GM12878 (cell line): ENCODE measurements around the gene ANXA5. TPM values are rescaled to one million over a fixed set of nuclear protein-coding genes. Genes with fewer than 3 reads are reported as not detected.

Source experiments
- ATAC-seq: fragments of 200-7000 bp; cut with Tn5 transposase; 3 replicates; pipeline ENCODE4 v1.9.1; 2020; ENCODE audit warnings: mild to moderate bottlenecking, moderate library complexity
- BruUV-seq: library from RNA; stranded (reverse); fragments of 400-500 nt; replicated peaks from 2 replicates; lab custom pipeline; 2021; lab: Mats Ljungman, UMichigan
- CTCF ChIA-PET: fragments of 300-600 bp; sonication (Branson Sonifier 250); formaldehyde crosslinking; extraction: SDS; loops from one replicate; lab custom pipeline; 2021; ENCODE audit warnings: inconsistent platforms; lab: Yijun Ruan, JAX
- POLR2A ChIA-PET: fragments of 350-600 bp; formaldehyde crosslinking; extraction: SDS; loops from one replicate; lab custom pipeline; 2021; ENCODE audit warnings: inconsistent platforms; lab: Charles Lee
- RAD21 ChIA-PET: fragments of 300-600 bp; sonication (Branson Sonifier 250); formaldehyde crosslinking; loops from one replicate; lab custom pipeline; 2023; ENCODE audit warnings: antibody characterized with exemption; ENCODE audit not compliant: unreplicated experiment; lab: Charles Lee
- SMC1A ChIA-PET: fragments of 300-600 bp; sonication (Branson Sonifier 250); formaldehyde crosslinking; loops from one replicate; lab custom pipeline; 2023; ENCODE audit not compliant: unreplicated experiment, uncharacterized antibody; lab: Charles Lee
- DNase-seq: peaks from one replicate; pipeline ENCODE4 v3.0.0-alpha.2; 2011; ENCODE audit warnings: low read depth, low spot score
- FAIRE-seq: peaks from 3 replicates; lab custom pipeline; 2011; peaks lifted over from hg19 to GRCh38; lab: Jason Lieb, UNC
- H2AFZ ChIP-seq: 2 replicates; pipeline ENCODE4 v1.6.0; 2011; ENCODE audit warnings: low read depth, low read length, control low read depth; ENCODE audit not compliant: control insufficient read depth
- H3K27ac ChIP-seq: 2 replicates; pipeline ENCODE4 v1.5.1; 2011; ENCODE audit warnings: control low read depth; ENCODE audit not compliant: control insufficient read depth, insufficient read depth
- H3K27me3 ChIP-seq, 2 experiments: replicated peaks in 1 of 2; 2 replicates each; pipeline versions ENCODE4 v1.6.0 to v1.6.1; 2011; ENCODE audit warnings: low read length in 1 of 2; ENCODE audit not compliant: control insufficient read depth in 2 of 2, insufficient read depth in 2 of 2
- H3K36me3 ChIP-seq, 2 experiments: 2 replicates each; pipeline ENCODE4 v1.5.1; 2011; ENCODE audit warnings: low read length in 1 of 2; ENCODE audit not compliant: control insufficient read depth in 2 of 2, insufficient read depth in 2 of 2
- H3K4me1 ChIP-seq: 2 replicates; pipeline ENCODE4 v1.6.1; 2011; ENCODE audit warnings: mild to moderate bottlenecking, low read length, moderate library complexity, mixed read lengths; ENCODE audit not compliant: control insufficient read depth, insufficient read depth
- H3K4me2 ChIP-seq: 2 replicates; pipeline ENCODE4 v1.6.0; 2011; ENCODE audit warnings: control low read depth; ENCODE audit not compliant: control insufficient read depth, insufficient read depth
- H3K4me3 ChIP-seq: fragments of 200-600 bp; sonication (generic); 2 replicates; pipeline ENCODE4 v1.5.1; 2016
- H3K79me2 ChIP-seq: 2 replicates; pipeline ENCODE4 v1.6.0; 2011; ENCODE audit warnings: low read length; ENCODE audit not compliant: control insufficient read depth, insufficient read depth
- H3K9ac ChIP-seq: 2 replicates; pipeline ENCODE4 v1.8.0; 2011; ENCODE audit warnings: low read length, control low read depth, mixed read lengths; ENCODE audit not compliant: control insufficient read depth, insufficient read depth
- H3K9me3 ChIP-seq: replicated peaks from 3 replicates; pipeline ENCODE4 v1.5.1; 2011; ENCODE audit warnings: mild to moderate bottlenecking, low read length; ENCODE audit not compliant: control insufficient read depth, insufficient read depth
- H4K20me1 ChIP-seq: 2 replicates; pipeline ENCODE4 v1.6.0; 2011; ENCODE audit not compliant: control insufficient read depth, insufficient read depth
- ASH2L ChIP-seq: fragments of 300-600, 200-600 bp; sonication (generic); IDR thresholded peaks from 2 replicates; pipeline ENCODE4 v1.6.1; 2017; ENCODE audit warnings: low read depth, mild to moderate bottlenecking, borderline replicate concordance
- BACH1 ChIP-seq: fragments of 450-650 bp; IDR thresholded peaks from 2 replicates; pipeline ENCODE4 v1.6.1; 2017; ENCODE audit warnings: mild to moderate bottlenecking, borderline replicate concordance
- E4F1 ChIP-seq: fragments of 450-650 bp; IDR thresholded peaks from 2 replicates; pipeline ENCODE4 v1.6.1; 2018; ENCODE audit warnings: borderline replicate concordance, mild to moderate bottlenecking; ENCODE audit not compliant: partially characterized antibody
- GABPA ChIP-seq: IDR thresholded peaks from 2 replicates; pipeline ENCODE4 v1.6.1; 2014; ENCODE audit warnings: antibody characterized with exemption, low read depth, mild to moderate bottlenecking, inconsistent platforms
- NR2C1 ChIP-seq: fragments of 450-650 bp; IDR thresholded peaks from 2 replicates; pipeline ENCODE4 v1.6.1; 2017; ENCODE audit warnings: antibody characterized with exemption, mild to moderate bottlenecking, moderate library complexity
- POLR2A ChIP-seq: IDR thresholded peaks from 2 replicates; pipeline ENCODE4 v1.6.1; 2011; ENCODE audit warnings: low read depth, mild to moderate bottlenecking, low read length
- RFX5 ChIP-seq: IDR thresholded peaks from 2 replicates; pipeline ENCODE4 v1.6.1; 2011; ENCODE audit warnings: low read depth, low read length, improper control_type of control experiment
- RUNX3 ChIP-seq: IDR thresholded peaks from 2 replicates; pipeline ENCODE4 v1.6.1; 2012; ENCODE audit warnings: low read length, inconsistent platforms
- STAT1 ChIP-seq: fragments of 450-650 bp; conservative IDR thresholded peaks from 2 replicates; pipeline ENCODE4 v1.6.1; 2014; ENCODE audit warnings: antibody characterized with exemption, mild to moderate bottlenecking
- USF1 ChIP-seq: IDR thresholded peaks from 2 replicates; pipeline ENCODE4 v1.6.1; 2011; ENCODE audit warnings: borderline replicate concordance, low read depth, mild to moderate bottlenecking, moderate library complexity, mixed read lengths, low read length; ENCODE audit not compliant: insufficient read depth; ENCODE audit errors: extremely low read length
- ZNF384 ChIP-seq: IDR thresholded peaks from 2 replicates; pipeline ENCODE4 v1.6.1; 2012; ENCODE audit warnings: low read depth, mild to moderate bottlenecking, low read length, improper control_type of control experiment, borderline replicate concordance
- ZZZ3 ChIP-seq: IDR thresholded peaks from 2 replicates; pipeline ENCODE4 v1.6.1; 2011; ENCODE audit warnings: low read depth; ENCODE audit not compliant: control insufficient read depth, insufficient read length
- WGBS: methylation state at CpG from one replicate; pipeline ENCODE4 v1.1.6; 2016; ENCODE audit warnings: low lambda C conversion rate; ENCODE audit not compliant: insufficient replicate concordance, insufficient coverage; ENCODE audit errors: missing lambda C conversion rate; 5-methylcytosine and 5-hydroxymethylcytosine counted together
- in situ Hi-C: fragments of 300-500 bp; cut with MboI; formaldehyde crosslinking; loops from 9 replicates; pipeline ENCODE4 v1.14.3; 2018; ENCODE audit warnings: mixed read lengths
- intact Hi-C: fragments of 100-400 bp; cut with micrococcal nuclease; formaldehyde crosslinking; loops from one replicate; pipeline ENCODE4 v1.14.2; 2022; ENCODE audit not compliant: unreplicated experiment
- polyA plus RNA-seq, 11 experiments: library from polyadenylated mRNA; depleted of rRNA in 4 of 11; unstranded in 6 of 11; stranded (reverse) in 5 of 11; fragments of >200 nt; fragmentation: Nextera tagmentation in 4 of 11; fragmentation: Illumina TruSeq in 1 of 11; extraction: Ambion mirVana in 4 of 11; extraction: Trizol in 1 of 11; gene quantifications; 1 replicate in 1 of 11; 2 replicates in 10 of 11; pipeline versions ENCODE4 v1.2.1 to v1.2.3, GENCODE V29; 2011 to 2016; ENCODE audit warnings: inconsistent platforms in 2 of 11, missing spikeins in 2 of 11, low read depth in 1 of 11
- total RNA-seq, 4 experiments: library from RNA; depleted of rRNA in 3 of 4; stranded (reverse); fragments of >200 nt in 3 of 4; fragmentation: Illumina TruSeq in 1 of 4; extraction: Trizol in 1 of 4; gene quantifications; 2 replicates each; pipeline versions ENCODE4 v1.2.1 to v1.2.3, GENCODE V29; 2013 to 2021

The ANXA5 gene
- total and polyA plus RNA-seq, 10 of the 15 experiments (the other 5 are each of a cell fraction or from before 2014, with no cell fraction given) = 101 to 249 (median 169) TPM

- H3K4me1 ChIP-seq = no peaks in the 10 kb centered on the region
- intact Hi-C loops = no loop called here
- DNase-seq (no peak), ATAC-seq (no peak), FAIRE-seq (no peak)
- no peak overlapping the region for H3K27ac ChIP-seq
- no TSS peak for BruUV-seq
- H3K27me3 ChIP-seq = no peaks in the 10 kb centered on the region; a peak in 1 of 4 replicates
- ChIA-PET CTCF (interaction anchor here (1.5 to 1.8 kb wide), 2 partner anchors 9 to 361 kb away, joined by 4 read pairs; no protein-coding TSS in a partner anchor), RAD21 (interaction anchor here (0.6 to 1.0 kb wide), 2 partner anchors 39 to 1744 kb away, joined by 4 read pairs; no protein-coding TSS in a partner anchor), POLR2A (no interaction called here), SMC1A (interaction anchor here (1.0 to 1.8 kb wide), 4 partner anchors 10 to 364 kb away, joined by 3 to 5 read pairs (median 4); no protein-coding TSS in a partner anchor)
- H3K9ac ChIP-seq = no peak overlapping the region
- no peak overlapping the region for H3K4me2 ChIP-seq
- H2AFZ ChIP-seq = no peak overlapping the region
- TF ChIP-seq USF1 = no peak
- no peak for TF ChIP-seq POLR2A
- TF ChIP-seq ZNF384 = no peak
- TF ChIP-seq ASH2L = no peak
- TF ChIP-seq NR2C1 = no peak
- TF ChIP-seq RUNX3 = no peak
- no peak for TF ChIP-seq GABPA
- TF ChIP-seq E4F1 = no peak
- no peak for TF ChIP-seq BACH1
- no peak for TF ChIP-seq RFX5
- TF ChIP-seq ZZZ3 = no peak
- no peak for TF ChIP-seq STAT1
- H3K4me3 ChIP-seq = no peak overlapping the region
- in situ Hi-C loops = no loop called here
- H3K79me2 ChIP-seq = no peaks in the 10 kb centered on the region
- WGBS = 28% methylated on average over 1 of the region's 1 CpG
- no peaks in the 10 kb centered on the region; the same call in 1 of the 2 replicates for H4K20me1 ChIP-seq
- no peaks in the 10 kb centered on the region for H3K9me3 ChIP-seq
- H3K36me3 ChIP-seq = no peaks in the 10 kb centered on the region
Measured at GRCh38 chr4:121734571-121734970, 37.8 kb upstream of the ANXA5 start.
